ENCODE results near the gene PDGFA. TPM values are rescaled to one million over a fixed set of nuclear protein-coding genes. Genes with fewer than 3 reads are reported as not detected.

PDGFA gene
- total RNA-seq, 1 donor from 2014 or later, result 78.8 TPM

GRCh38 chr7:549066-549890 lies 29.6 kb upstream of the PDGFA start:
- Mint-ChIP-seq H3K9me3 (peaks cover 5% of the 10 kb centered on the region), H3K36me3 (peaks cover 15% of the 10 kb centered on the region), H3K4me1 (no peaks in the 10 kb centered on the region), H3K27me3 (ENCODE audit: low read depth) (no peaks in the 10 kb centered on the region), H3K27ac (no peak overlapping the region), H3K4me3 (no peak overlapping the region)
- TF ChIP-seq CTCF (IDR thresholded peaks at IDR 0.05; ENCODE audit: unreplicated experiment), result no peak
- DNase-seq (ENCODE audit: low spot score in 2 of 2, unreplicated experiment in 2 of 2), result no peak

- peaks cover 11% of the 10 kb centered on the region for H3K36me3 Mint-ChIP-seq
- TF ChIP-seq CTCF (IDR thresholded peaks at IDR 0.05; ENCODE audit: unreplicated experiment), result no peak
- H3K27me3 Mint-ChIP-seq (ENCODE audit: low read depth), result no peaks in the 10 kb centered on the region
- H3K9me3 Mint-ChIP-seq, result peaks cover 5% of the 10 kb centered on the region
- no peak overlapping the region for H3K4me3 Mint-ChIP-seq
- H3K4me1 Mint-ChIP-seq, result no peaks in the 10 kb centered on the region
- no peak overlapping the region for H3K27ac Mint-ChIP-seq
- no peak for DNase-seq (ENCODE audit: low spot score in 2 of 2, unreplicated experiment in 2 of 2)
Observed at GRCh38 chr7:548401-548800, 28.8 kb upstream of the PDGFA start.

- no peak for DNase-seq (ENCODE audit: low spot score in 2 of 2, unreplicated experiment in 2 of 2)
- Mint-ChIP-seq H3K9me3 (peaks cover 5% of the 10 kb centered on the region), H3K27ac (no peak overlapping the region)
Observed at GRCh38 chr7:545470-545869, 25.8 kb upstream of the PDGFA start.

GRCh38 chr7:544338-545221 lies 24.9 kb upstream of the PDGFA start:
- no peaks in the 10 kb centered on the region for H3K27me3 Mint-ChIP-seq (ENCODE audit: low read depth)
- no peak overlapping the region for H3K4me3 Mint-ChIP-seq
- no peak for TF ChIP-seq CTCF (IDR thresholded peaks at IDR 0.05; ENCODE audit: unreplicated experiment)
- peaks cover 15% of the 10 kb centered on the region for H3K4me1 Mint-ChIP-seq
- H3K9me3 Mint-ChIP-seq, result peaks cover 5% of the 10 kb centered on the region
- peaks cover 11% of the 10 kb centered on the region for H3K36me3 Mint-ChIP-seq
- H3K27ac Mint-ChIP-seq, result no peak overlapping the region
- DNase-seq (ENCODE audit: low spot score in 2 of 2, unreplicated experiment in 2 of 2), result no peak

More at GRCh38 chr7:545470-545869, 25.8 kb upstream of the PDGFA start:
- H3K4me3 Mint-ChIP-seq, result no peak overlapping the region
- peaks cover 11% of the 10 kb centered on the region for H3K36me3 Mint-ChIP-seq
- peaks cover 8% of the 10 kb centered on the region for H3K4me1 Mint-ChIP-seq
- no peak for TF ChIP-seq CTCF (IDR thresholded peaks at IDR 0.05; ENCODE audit: unreplicated experiment)
- no peaks in the 10 kb centered on the region for H3K27me3 Mint-ChIP-seq (ENCODE audit: low read depth)

GRCh38 chr7:543501-544337 lies 24.1 kb upstream of the PDGFA start:
- no peak overlapping the region for H3K27ac Mint-ChIP-seq
- H3K4me3 Mint-ChIP-seq, result no peak overlapping the region
- DNase-seq (ENCODE audit: low spot score in 2 of 2, unreplicated experiment in 2 of 2), result no peak
- TF ChIP-seq CTCF (IDR thresholded peaks at IDR 0.05; ENCODE audit: unreplicated experiment), result no peak
- H3K4me1 Mint-ChIP-seq, result peaks cover 22% of the 10 kb centered on the region
- H3K27me3 Mint-ChIP-seq (ENCODE audit: low read depth), result no peaks in the 10 kb centered on the region
- peaks cover 7% of the 10 kb centered on the region for H3K36me3 Mint-ChIP-seq
- H3K9me3 Mint-ChIP-seq, result peaks cover 5% of the 10 kb centered on the region

All from mesothelial cell of epicardium (in vitro differentiated cells).